ENCODE measurements around the gene PMEL.
"Not testable (repeated sequence)": the region's sequence is repeated elsewhere in the genome, so short reads cannot be mapped to it uniquely, and the experiment has no call there.

PMEL gene

DNA sequence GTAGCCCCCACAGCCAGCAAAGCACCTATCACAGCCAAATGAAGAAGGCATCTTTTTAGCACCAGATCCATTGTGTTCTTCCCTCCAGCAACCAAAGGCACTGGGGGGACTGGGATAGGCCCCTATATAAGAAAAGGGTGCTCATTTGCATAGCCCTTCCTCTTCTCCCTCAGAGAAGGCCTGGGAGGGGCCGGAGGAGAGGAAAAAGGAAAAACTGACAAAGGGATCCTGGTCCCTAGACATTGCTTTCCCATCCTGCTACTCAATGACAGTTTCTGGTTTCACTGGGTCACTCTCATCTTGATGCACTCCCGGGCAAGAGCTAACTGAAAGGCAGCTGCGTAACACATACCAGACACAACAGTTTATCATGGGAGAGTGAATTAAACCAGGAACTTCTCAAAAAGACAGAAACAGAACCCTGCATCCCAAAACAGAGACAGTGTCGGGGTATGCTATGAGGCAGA is at the start of gene PMEL:
PMEL (minus strand) TSS at position 102 of the 467 bp plus-strand sequence; CDS start at position 71, 31 bp downstream.
- DNase-seq (ENCODE audit: low spot score) = no peak

GRCh38 chr12:56014205-56014604 is 48.4 kb upstream of the PMEL start:
- no peak for DNase-seq (ENCODE audit: low spot score)

DNA sequence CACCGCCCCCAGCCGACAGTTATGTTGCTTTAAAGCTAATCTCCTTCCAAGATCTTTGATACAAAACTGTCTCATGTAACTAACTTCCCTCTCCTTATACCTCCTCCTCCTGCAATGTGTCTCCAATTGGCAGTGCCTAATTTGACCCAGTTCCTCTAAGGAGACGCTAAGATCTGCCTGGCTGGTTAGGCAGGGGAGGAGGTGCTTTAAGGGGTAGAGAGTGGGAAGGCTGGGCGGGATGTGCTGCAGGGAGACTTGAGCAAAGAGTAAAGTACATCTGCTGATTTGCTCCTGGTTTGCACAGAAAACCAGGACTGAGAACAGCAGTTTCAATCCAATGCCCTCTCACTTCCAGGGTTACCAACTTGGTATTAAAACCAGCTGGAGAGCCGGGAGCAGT is 47.6 kb upstream of the PMEL start:
- DNase-seq (ENCODE audit: low spot score) = peak; percentile 37

DNA sequence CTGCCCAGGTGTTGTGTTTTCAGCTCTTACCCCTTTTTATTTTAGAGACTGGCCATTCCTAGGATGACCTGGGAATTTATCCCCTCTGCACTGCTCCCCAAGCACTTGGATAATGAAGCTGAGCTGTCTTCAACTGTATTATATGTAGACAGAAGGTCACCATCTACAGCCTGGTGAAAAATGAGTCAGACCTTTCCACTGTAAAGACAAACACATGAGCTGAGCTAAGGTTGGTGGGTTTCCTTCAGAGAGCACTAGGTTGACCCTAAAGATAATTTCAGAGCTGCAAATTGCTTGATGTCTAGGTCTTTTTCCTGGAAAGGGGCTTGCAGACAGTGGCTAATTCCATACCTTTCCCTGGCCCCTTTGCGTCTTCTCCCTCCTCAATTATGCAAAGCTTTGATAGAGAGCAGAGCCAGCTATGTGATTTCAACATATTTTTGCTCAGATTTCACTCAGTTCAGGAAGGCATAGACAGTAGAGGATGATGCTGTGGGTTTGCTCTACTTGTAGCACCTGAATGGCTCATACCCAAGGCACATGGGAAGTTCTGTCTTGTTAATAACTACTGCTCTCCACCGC is 45.8 kb upstream of the PMEL start:
- DNase-seq (ENCODE audit: low spot score) = no peak

DNA sequence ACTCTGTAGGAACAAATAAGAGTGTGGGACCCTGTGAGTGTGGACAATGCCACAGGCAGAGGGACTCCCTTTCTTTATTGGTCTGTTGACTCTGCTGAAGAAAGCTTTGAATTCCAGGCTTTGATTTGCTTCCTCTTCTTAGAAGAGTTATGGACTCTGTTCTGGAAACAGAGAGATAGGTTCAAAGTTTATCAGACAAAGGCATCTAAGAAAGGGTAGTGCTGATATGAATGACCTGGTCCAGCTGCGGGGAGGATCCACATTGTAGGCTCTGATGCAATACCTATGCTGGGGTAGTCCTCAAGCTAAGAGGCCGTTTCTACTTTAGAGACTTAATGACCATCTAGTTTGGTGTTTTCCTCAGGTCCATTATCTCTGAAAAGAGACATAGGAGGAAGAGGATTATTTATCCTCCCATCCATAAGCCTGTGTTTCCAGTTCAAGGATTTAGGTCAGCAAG is 44.3 kb upstream of the PMEL start:
- no peak for DNase-seq (ENCODE audit: low spot score)

DNA sequence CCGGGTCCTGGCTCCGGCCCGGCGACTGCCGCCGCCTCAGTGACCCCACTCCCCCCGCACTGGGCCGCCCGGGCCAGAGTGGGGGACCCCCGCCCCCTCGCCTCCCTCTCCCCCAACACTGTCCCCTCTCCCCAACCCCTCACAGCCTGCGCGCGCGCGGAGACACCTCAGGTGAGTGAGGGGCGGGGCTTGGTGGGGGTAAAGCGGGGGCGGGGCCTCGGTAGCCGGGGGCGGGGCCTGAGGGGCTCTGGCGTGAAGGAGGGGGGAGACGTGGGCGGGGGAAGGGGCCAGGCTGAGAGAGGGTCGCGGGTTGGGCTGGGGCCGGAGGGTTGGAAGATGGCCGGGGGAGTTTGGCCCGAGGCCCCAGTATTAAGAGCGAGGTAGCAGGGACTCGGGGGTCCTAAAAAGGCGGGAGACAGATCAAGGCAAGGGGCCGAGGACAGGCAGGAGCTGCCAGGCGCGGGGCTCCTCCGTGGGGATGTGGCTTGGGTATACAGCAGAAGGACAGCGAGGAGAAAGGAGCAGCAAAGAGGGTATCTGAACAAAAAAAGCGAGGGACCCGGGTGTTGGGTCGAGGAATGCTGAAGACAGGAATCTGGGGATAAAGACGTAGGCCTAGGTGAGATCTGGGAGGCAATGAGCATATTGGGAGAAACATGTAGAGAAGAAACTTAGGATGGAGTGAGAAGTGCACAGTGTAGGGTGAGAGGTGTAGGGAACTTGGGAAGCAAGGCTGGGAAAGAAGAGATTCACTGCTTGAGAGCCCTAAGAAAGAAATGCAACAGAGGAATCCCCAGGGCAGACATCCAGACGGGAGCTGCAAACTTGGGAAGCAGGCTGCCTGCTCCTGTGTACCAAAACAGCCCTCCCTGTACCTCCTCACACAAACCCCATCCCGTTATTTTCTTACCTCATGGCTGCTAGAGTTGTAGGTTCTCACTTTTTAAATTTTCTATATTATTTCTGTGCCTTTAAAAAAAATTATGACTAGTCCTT is 42.0 kb upstream of the PMEL start:
- peak; percentile 54 for DNase-seq (ENCODE audit: low spot score)

DNA sequence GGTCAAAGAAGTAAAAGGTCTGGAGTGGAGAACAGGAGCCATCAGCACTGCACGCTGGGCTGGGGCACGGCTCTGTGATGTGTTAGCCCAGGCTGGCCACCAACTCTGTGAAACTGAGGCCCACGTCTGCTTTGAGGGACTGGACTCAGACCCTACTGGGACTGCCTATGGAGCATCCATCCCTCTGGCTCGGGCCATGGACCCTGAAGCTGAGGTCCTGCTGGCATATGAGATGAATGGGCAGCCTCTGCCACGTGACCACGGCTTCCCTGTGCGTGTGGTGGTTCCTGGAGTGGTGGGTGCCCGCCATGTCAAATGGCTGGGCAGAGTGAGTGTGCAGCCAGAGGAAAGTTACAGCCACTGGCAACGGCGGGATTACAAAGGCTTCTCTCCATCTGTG is 38.4 kb upstream of the PMEL start:
- DNase-seq (ENCODE audit: low spot score) = no peak

DNA sequence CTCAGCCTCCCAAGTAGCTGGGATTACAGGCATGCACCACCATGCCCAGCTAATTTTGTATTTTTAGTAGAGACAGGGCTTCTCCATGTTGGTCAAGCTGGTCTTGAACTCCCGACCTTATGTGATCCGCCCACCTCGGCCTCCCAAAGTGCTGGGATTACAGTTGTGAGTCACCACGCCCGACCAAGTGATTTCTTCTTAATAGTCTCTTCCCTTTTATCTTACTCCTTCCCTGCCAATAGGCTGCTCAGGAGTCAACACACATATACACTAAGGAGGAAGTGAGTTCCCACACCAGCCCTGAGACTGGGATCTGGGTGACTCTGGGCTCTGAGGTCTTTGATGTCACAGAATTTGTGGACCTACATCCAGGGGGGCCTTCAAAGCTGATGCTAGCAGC is 37.5 kb upstream of the PMEL start:
- DNase-seq (ENCODE audit: low spot score) = not testable (repeated sequence)

DNA sequence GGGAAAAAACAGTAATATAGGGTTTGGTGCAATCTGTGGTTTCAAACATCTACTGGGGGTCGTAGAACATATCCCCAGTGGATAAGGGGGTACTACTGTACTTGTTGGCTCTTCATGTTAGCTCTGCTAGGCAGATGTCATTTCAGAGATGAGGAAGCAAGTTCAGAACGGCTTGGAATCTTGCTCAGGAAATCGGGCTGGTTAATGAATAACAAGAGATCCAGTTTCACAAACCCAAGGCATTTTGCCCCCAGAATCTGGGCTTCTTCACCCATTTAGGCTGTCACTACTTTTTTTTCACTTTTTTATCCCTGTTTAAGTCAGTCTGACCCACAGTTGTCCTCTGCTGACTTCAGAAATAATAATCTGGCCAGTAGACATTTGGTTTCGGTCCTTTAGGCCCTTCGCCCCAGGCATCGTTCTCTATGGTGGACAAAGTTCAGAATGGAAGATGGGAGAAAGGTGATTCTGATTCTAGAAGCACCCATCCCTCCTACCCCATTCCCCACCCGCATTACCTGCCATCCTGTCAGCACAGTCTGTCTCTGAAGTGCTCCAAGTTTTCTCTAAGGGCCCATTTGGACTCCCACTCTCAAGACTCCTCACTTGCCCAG is 35.8 kb upstream of the PMEL start:
- no peak for DNase-seq (ENCODE audit: low spot score)

DNA sequence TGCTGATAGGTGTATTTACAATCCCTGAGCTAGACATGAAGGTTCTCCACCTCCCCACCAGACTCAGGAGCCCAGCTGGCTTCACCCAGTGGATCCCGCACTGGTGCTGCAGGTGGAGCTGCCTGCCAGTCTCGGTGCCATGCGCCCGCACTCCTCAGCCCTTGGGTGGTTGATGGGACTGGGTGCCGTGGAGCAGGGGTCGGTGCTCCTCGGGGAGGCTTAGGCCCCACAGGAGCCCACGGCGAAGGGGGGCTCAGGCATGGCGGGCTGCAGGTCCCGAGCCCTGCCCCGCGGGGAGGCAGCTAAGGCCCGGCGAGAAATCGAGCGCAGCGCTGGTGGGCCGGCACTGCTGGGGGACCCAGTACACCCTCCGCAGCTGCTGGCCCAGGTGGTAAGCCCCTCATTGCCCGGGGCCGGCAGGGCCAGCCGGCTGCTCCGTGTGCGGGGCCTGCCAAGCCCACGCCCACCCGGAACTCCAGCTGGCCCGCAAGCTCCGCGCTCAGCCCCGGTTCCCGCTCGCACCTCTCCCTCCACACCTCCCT is 34.2 kb upstream of the PMEL start:
- DNase-seq (ENCODE audit: low spot score) = not testable (repeated sequence)

DNA sequence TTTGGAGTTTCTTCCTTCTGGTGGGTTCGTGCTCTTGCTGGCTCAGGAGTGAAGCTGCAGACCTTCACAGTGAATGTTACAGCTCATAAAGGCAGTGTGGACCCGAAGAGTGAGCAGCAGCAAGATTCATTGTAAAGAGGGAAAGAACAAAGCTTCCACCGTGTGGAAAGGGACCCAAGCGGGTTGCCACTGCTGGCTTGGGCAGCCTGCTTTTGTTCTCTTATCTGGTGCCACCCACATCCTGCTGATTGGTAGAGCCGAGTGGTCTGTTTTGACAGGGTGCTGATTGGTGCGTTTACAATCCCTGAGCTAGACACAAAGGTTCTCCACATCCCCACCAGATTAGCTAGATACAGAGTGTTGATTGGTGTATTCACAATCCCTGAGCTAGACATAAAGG is 33.7 kb upstream of the PMEL start:
- DNase-seq (ENCODE audit: low spot score) = not testable (repeated sequence)

DNA sequence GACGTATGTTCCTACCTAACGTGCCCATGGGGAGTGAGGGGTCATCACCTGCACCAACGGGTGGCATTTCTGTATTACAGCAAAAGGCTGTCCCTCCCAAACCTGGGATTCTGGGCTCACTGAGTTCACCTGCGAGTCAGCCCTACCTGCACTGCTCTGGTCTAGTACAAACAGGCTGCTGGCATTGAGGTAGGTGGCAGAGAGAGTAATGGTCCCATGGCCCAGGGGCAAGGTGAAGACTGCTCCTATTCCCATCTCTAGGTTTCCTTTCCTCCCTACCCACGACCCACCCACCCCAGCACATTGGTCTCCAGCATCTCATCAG is 31.7 kb upstream of the PMEL start:
- DNase-seq (ENCODE audit: low spot score) = no peak

GRCh38 chr12:55996715-55997534 is 31.1 kb upstream of the PMEL start, which contains the start of gene SUOX:
Gene SUOX (plus strand): TSS chr12:55997276. CDS start chr12:56002222, 4,946 bp downstream.
- peak; percentile 99 for DNase-seq (ENCODE audit: low spot score)

DNA sequence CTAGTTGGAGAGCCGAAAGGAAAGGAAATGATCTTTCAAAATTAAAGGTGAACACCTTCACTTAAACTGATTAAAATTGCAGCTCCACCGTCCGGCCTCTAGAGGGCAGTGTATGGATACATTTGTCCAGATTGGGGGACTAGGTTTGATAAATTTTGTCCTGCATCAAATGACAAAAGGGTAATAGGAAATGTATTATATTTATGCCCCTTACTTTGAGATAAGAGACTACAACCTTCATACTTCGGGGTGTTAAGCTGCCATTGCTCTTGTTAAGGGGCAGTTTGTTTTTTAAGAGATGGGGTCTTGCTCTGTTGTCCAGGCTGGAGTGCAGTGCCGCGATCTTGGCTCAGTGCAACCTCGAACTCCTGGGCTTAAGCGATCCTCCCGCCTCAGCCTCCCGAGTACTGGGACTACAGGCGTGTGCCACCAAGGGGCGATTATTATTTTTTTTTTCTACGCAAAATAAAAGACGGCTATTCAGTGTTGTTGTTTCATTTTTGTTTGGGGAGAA is 30.4 kb upstream of the PMEL start:
- DNase-seq (ENCODE audit: low spot score) = peak; percentile 72

DNA sequence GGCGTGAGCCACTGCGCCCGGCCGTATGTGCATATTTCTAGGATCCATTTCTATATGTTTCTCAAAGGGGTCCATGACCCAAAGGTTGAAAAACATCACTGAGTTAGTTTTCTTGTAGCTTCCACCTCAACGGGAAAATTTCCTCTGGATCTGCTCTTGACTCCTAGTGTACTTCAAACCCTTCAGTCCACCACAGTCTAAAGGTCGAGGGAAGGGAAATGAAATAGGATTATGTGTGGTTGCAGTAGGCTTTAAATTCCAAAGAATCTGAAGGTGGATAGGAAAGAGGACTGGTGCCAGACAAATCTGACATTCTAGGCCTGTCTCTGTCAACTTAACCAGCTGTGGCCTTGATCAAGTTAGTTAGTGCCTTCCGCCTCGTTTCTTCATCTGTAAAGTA is 29.5 kb upstream of the PMEL start:
- no peak for DNase-seq (ENCODE audit: low spot score)

DNA sequence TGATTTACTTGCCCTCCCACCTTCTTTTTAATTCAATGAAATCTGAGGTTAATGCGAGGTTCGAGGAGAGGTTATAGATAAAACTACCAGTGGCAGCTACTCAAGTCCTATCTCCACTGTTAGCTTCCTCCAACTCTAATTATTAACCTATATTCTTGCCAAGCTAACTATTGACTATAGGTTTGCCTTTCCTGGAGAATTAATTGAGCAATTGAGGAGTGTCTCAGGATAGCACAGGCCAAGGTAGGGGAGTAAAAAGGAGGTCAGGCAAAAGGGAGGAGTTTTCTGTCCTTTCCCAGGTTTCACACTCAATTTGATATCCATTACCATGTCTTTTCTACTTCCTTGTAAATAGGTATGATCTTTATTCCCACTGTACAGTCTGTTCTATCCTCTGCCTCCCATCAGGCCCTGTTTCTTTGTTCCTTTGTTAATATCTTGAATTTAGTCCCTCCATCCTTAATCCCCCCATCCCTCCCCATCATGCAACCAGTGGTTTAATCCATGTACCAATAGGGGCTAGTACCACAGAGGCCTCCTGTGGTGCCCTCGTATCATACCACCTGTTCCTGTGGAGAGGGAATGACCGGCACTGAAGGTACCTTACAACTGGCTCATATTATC is 27.5 kb upstream of the PMEL start:
- no peak for DNase-seq (ENCODE audit: low spot score)

DNA sequence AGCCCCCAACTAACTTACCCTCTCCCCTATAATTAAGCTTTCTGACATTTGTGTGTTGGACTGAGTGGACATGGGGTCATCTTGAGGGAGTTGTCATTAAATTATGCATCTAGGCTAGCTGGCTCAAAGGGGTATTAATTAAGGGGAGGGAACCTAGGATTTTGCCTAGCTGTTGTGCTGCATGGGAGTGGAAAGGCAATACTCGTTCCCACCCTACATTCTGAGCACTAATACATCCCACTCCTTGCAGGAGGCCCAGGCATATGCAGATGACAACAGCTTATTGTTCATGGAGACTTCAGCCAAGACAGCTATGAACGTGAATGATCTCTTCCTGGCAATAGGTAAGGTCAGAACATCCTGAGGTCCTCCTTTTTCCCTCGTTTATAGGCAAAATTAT is 25.3 kb upstream of the PMEL start:
- DNase-seq (ENCODE audit: low spot score) = no peak

- DNase-seq (ENCODE audit: low spot score) = not testable (repeated sequence)
These were observed 20.1 kb upstream of the PMEL start for GRCh38 chr12:55985976-55986375.

- DNase-seq (ENCODE audit: low spot score) = no peak
These were observed 19.5 kb upstream of the PMEL start for GRCh38 chr12:55985341-55985740.

DNA sequence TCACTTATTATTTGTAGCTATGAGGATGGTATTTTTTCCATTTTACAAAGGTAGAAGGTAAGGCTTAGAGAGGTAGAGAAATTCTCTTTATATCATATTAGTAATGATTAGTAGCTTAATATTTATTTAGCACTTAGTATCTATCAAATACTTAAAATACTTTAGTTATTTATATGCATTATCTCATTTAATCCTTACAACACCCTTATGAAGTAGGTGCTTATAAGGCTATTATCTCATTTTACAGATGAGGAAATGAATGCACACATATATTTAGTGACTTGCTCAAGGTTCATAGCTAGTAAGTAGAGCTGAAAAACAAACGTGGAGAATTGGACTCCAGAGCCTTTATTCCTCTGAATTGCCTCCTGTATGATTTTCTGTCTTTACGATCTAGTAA is 19.0 kb upstream of the PMEL start:
- DNase-seq (ENCODE audit: low spot score) = no peak
